ENCODE results near the gene ACOX2.

DNA sequence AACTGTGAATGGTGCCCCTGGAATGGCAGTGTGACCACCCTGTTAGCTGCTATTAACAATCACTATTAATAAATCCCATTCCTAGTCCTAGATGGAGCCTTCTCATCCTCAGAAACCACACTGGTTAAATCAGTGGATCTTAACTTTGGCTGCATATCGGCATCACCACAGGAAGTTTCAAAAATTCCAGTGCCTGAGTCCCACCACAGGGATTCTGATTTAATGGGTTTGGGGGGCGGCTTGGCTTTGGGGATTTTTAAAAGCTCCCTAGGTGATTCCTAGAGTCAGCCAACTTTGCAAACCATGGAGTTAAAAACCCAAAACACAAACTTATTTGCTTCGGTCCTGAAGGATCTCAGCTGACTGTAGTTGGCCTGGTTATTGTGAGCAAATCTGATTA lies 37.1 kb upstream of the ACOX2 start:
- TF ChIP-seq, protein P1, sequence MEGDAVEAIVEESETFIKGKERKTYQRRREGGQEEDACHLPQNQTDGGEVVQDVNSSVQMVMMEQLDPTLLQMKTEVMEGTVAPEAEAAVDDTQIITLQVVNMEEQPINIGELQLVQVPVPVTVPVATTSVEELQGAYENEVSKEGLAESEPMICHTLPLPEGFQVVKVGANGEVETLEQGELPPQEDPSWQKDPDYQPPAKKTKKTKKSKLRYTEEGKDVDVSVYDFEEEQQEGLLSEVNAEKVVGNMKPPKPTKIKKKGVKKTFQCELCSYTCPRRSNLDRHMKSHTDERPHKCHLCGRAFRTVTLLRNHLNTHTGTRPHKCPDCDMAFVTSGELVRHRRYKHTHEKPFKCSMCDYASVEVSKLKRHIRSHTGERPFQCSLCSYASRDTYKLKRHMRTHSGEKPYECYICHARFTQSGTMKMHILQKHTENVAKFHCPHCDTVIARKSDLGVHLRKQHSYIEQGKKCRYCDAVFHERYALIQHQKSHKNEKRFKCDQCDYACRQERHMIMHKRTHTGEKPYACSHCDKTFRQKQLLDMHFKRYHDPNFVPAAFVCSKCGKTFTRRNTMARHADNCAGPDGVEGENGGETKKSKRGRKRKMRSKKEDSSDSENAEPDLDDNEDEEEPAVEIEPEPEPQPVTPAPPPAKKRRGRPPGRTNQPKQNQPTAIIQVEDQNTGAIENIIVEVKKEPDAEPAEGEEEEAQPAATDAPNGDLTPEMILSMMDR (IDR thresholded peaks at IDR 0.05; ENCODE audit: low read depth, low read length, poor library complexity, severe bottlenecking) = no peak
- no peak for TF ChIP-seq EZH2phosphoT487 (IDR thresholded peaks at IDR 0.05; ENCODE audit: borderline replicate concordance, low read length)

Data from DOHH2 (cell line).